HG03095 (cell line): Measurements from ENCODE around the gene NARS2.

Experiments
- ATAC-seq: cut with Tn5 transposase; IDR thresholded peaks from one replicate; pipeline ENCODE4 v1.9.1; 2021; ENCODE audit warnings: moderate library complexity; ENCODE audit not compliant: unreplicated experiment

The NARS2 gene

GRCh38 chr11:78417175-78417887 lies 157.3 kb downstream of the NARS2 start, which contains the start of gene GAB2:
Gene GAB2, minus strand, starts transcription at chr11:78417820. Its CDS starts 100 bp downstream, at chr11:78417720.
- peak; percentile 4 for ATAC-seq

DNA sequence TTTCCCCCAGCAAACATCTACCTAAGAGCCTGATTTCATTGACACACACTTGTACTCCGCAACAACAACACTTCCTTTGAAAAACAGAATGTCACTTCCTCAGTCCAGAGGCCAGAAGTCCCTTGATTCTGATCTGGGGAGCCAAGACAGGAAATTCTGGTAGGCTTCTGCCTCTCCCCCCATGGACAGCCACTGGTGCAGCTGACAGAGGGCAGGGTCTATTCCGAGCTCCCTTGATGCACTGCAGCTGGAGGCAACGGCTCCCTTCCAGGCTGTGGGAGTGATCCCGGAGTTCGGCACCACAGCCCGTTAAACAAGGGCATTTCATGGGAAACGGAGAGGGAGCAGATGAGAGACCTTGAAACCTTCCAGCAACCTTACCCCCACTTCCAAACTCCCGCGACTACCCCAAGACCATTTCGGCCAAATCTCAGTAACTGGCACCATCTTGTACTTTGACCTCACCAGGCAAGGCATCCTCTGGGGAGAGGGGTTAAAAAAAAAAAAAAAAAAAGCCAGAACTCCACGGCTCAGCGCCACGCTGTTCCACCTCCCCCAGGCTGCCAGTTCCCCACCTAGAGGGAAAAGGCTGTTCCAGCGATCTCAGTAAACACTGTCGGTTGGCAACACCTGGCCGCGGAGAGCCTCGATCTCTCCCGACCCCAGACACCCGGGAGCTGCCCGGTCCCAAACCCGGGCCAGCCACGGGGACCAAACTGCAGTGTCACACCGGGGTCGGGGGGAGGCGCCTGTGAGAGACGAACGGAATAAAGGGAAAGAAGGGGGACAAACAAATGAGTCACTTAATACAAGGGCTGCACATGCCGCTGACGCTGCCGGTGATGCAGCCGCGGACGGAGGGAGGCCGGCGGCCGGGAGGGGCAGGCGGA lies 158.1 kb downstream of the NARS2 start:
- peak; percentile 43 for ATAC-seq

DNA sequence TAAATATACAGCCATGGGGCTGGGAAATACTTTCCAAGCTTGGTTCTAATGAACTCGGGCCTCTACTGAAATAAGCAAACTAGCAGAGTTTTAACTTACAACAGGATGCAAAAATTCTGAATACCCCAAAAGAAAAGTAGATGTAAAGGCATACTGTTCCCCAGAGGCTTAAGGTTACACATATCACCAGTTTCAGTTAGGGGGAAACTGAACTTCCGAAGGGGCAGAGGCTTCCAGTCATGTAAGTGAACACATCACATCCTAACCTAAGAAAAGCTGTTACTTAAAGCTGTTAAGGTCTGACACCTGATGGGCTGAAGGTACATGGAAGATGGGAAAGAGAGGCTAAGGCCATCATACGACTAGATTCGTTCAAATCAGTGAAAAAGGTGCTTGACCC lies 159.3 kb downstream of the NARS2 start:
- ATAC-seq = peak; percentile 31

GRCh38 chr11:78414321-78415051 lies 160.2 kb downstream of the NARS2 start:
- ATAC-seq = no peak

- no peak for ATAC-seq
Observed at GRCh38 chr11:78408619-78409018, 166.0 kb downstream of the NARS2 start.

GRCh38 chr11:78406568-78407196 lies 168.0 kb downstream of the NARS2 start:
- no peak for ATAC-seq

GRCh38 chr11:78405805-78406204 lies 168.9 kb downstream of the NARS2 start:
- no peak for ATAC-seq

DNA sequence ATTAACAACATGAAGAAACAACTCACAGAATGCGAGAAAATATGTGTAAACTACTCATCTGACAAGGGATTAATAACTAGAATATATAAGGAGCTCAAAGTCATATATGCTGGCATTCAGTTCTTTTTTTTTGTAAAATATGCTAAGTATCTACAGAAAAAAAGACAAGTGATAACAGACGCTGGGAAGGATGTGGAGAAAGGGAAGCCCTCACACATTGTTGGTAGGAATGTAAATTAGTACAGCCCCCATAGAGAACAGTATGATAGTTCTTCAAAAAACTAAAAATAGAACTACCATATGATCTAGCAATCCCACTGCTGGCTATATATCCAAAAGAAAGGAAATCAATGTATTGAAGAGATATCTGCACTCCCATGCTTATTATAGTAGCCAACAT lies 170.9 kb downstream of the NARS2 start:
- ATAC-seq = no peak

DNA sequence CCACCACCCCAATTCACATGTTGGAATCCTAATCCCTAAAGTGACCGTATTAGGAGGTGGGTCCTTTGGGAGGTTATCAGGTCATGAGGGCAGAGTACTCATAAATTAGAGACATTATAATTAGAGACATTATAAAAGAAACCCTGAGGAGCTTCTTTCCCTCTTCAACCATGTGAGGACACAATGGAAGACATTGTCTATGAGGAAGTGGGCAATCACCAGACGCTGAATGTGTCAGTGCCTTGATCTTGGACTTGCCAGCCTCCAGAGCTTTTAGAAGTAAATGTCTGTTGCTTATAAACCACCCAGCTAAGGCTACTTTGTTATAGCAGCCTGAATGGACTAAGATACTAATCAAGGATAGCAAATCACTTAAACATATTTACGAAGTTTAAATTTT lies 171.8 kb downstream of the NARS2 start:
- ATAC-seq = no peak

GRCh38 chr11:78400702-78401101 lies 174.0 kb downstream of the NARS2 start:
- no peak for ATAC-seq

- no peak for ATAC-seq
Observed at GRCh38 chr11:78400116-78400515, 174.5 kb downstream of the NARS2 start.

GRCh38 chr11:78399136-78399535 lies 175.5 kb downstream of the NARS2 start:
- ATAC-seq = no peak

DNA sequence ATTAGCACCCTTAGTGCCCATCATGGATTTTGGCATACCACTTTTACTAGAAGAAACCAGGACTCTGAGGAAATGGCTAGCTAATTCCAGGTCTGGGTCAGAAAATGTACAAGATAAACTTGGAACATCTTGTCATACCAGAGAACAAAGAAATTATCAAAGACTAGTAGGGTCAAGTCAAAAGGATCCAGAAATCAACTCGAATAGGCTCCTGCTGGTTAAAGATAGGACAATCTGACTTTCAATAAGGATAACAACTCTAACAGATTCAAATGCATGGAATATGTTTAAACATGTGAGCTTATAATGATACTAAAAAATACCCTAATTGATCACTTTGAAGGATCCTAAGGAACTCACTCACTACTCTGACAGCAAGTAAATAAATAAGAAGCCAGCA lies 175.9 kb downstream of the NARS2 start:
- ATAC-seq = no peak

- ATAC-seq = no peak
Observed at GRCh38 chr11:78397398-78397797, 177.3 kb downstream of the NARS2 start.

- no peak for ATAC-seq
Observed at GRCh38 chr11:78395597-78395996, 179.1 kb downstream of the NARS2 start.

DNA sequence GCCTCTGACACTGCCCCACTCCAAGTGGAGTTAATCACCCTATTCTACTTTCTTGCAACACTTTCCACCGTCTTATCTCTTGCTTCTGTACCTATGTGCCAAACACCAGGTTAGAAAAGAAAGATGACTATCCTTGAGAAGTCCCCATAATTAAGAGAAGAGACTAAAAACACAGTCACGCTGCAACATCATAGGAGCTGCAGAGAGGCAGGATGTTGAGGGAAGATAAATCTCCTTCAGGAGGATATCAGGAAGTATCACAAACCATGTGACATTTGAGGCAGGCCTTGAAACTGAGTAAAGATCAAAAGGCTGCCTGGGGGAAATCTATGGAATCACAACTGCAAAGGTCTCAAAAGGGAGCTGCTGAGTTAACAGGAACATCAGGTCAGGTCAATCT lies 181.8 kb downstream of the NARS2 start:
- ATAC-seq = no peak

- no peak for ATAC-seq
Observed at GRCh38 chr11:78391424-78391823, 183.2 kb downstream of the NARS2 start.

- ATAC-seq = no peak
Observed at GRCh38 chr11:78390809-78391208, 183.9 kb downstream of the NARS2 start.

DNA sequence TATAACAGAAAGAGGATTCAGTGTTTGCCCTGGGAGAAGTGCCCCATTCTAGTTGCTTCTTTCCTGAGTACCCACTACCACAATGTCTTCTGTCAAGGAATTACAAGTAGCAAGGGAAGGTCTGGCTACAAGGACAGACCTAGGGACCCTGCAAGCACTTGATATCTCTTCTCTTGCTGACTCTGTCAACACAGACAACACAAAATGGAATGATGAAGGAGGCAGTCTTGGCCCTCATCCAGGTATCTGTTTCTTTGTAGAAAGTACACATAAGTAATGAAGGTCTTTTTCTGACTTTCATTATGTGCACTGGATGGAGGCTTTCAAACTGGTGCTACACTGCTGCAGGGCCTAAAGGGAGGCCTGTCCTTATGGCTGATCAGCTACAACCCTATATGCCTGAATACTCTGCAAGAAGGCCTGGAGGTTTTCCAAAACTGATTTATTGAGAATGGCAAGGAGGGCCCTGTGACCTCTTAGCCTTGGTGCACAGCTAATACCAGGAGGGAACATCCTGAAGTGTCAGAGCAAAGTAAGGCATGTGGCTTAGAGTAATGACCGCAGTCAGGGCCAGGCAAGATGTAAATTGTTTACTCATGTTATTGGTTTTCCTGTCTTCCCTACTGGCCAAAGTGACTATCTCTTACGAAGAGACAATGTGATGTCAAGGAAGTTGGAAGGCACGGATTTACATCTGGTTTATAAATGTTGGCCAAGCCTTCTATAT lies 188.3 kb downstream of the NARS2 start:
- no peak for ATAC-seq
